WI38 (cell line): ENCODE data around the gene RO60.
A peak's percentile ranks its signal among the peaks of the same experiment; 100 is the strongest.

Experiments used
- H3K4me3 ChIP-seq: 2 replicates; pipeline ENCODE4 v1.5.1; 2011; ENCODE audit warnings: low read depth, mild to moderate bottlenecking, control low read depth, low read length
- CTCF ChIP-seq: IDR thresholded peaks from 2 replicates; pipeline ENCODE4 v1.5.1; 2012; ENCODE audit warnings: low read depth, mild to moderate bottlenecking, control low read depth, low read length

RO60 gene

DNA sequence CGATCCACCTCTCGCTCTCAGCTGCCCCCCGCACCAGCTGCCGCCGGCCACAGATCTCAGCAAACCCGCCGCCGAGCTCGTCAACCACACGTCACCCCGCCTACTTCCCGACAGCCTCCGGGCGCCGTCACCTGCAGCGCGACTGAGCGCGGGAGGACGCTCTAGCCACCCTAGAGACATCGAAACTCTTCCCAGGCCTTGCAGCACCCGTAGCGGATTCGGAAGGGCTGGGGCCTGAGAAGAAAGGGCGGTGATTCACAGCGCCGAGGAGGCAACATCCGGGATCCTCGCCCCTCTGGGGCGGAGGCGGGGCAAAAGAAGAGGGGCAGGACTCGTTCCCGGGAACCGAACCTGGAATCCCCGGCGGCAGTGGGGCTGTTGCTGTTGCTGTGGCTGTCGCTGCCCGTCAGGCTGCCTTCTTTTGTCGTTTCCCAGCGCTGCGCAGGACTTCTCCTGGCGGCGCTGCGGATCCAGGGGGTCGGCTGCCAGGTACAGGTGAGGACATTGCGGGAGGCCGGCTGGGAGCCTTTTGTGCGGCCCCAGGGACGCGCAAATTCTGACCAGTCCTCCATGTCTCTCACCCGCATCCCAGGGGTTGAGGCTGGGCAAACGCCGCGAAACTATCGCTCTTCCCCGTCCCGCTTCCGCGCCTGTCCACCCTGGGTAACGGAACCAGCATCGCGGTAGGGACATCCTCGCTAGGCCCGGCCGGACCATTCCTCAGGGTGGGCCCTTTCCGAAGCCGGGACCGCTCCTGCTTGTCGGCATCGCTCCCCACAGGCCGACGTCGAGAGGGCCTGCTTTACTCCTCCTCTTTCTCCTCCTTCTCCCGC lies at the start of gene RO60, which contains the start of gene UCHL5:
RO60 (plus strand) TSS at position 331 of the 833 bp plus-strand sequence. CDS start 9,443 bp downstream, outside the sequence.
UCHL5 (minus strand) TSS at position 79 of the 833 bp plus-strand sequence. CDS start 100 bp downstream, outside the sequence.
- TF ChIP-seq CTCF = no peak
- peak within 1 kb of the TSS; percentile 93 for H3K4me3 ChIP-seq

DNA sequence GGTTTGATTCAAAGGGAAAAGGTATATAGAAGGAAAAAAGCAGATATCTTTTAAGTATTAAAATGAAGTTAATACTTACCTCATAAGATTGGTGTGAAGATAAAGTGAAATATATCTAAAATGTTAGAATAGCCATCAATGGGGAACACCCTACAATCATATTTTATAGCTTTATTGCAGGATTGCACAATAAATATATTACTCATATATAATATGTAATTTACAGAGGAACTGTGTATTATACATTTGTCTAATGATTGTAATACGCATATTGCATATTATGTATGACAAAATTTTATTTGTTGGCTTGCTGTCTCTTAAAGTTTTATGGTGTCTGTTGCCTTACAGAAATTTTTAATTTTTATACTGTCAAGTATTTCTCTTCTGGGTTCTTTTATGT lies 48.0 kb upstream of the RO60 start:
- TF ChIP-seq CTCF = no peak
- H3K4me3 ChIP-seq = no peak overlapping the region

DNA sequence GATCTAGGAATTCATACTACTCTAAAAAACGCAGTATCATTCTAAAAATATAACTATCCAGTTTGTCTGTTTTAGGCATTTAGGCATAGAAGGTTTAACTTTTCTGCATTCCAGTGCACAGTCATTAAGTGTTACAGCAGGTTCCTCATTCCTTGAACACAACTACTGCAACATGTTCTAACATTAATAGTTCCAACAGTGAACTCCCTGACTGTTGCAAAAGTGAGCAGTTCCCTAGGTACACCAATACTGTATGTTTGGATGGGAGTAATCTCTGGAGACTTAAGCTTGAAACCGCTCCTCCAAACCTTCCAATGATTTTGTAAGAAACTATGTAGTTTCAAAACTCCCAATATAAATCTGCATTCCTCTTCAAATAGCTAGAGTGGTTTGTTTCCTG lies 46.4 kb upstream of the RO60 start:
- H3K4me3 ChIP-seq = no peak overlapping the region
- TF ChIP-seq CTCF = no peak

- no peak for TF ChIP-seq CTCF
- H3K4me3 ChIP-seq = no peak overlapping the region
These were observed 45.7 kb upstream of the RO60 start for GRCh38 chr1:193013707-193014106.

DNA sequence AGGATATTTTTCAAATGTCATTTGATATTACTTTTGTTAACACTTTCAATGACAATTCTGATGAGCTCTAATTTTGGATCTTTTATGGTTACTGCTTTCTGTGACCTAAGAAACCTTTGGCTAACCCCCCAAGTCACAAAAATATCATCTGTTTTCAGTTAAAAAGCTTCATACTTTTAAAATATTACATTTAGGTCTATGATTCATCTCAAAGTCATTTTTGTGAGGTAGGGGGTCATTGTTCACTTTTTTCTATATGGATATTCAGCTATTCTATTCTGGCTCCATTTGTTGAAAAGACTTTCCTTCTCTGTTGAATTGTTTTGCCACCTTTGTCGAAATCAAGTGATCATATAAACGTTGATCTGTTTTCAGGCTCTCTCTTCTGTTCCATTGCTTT lies 45.0 kb upstream of the RO60 start:
- no peak overlapping the region for H3K4me3 ChIP-seq
- no peak for TF ChIP-seq CTCF

- no peak for TF ChIP-seq CTCF
- H3K4me3 ChIP-seq = no peak overlapping the region
These were observed 42.6 kb upstream of the RO60 start for GRCh38 chr1:193016788-193017187.

- TF ChIP-seq CTCF = no peak
These were observed 39.9 kb upstream of the RO60 start for GRCh38 chr1:193019442-193020026.

More at GRCh38 chr1:193019442-193020026, 39.9 kb upstream of the RO60 start:
- H3K4me3 ChIP-seq = no peak overlapping the region
